GM12878 (cell line): ENCODE data around the gene RBBP6. TPM values are rescaled to one million over a fixed set of nuclear protein-coding genes. Genes with fewer than 3 reads are reported as not detected.

Experiments used
- BCL11A ChIP-seq: IDR thresholded peaks from 2 replicates; pipeline ENCODE4 v1.6.1; 2011; ENCODE audit warnings: low read depth, low read length
- CUX1 ChIP-seq: IDR thresholded peaks from 2 replicates; pipeline ENCODE4 v1.6.1; 2012; ENCODE audit warnings: improper control_type of control experiment, low read depth, low read length; ENCODE audit not compliant: insufficient replicate concordance
- MTA2 ChIP-seq: fragments of 450-650 bp; IDR thresholded peaks from 2 replicates; pipeline ENCODE4 v1.6.1; 2016; ENCODE audit warnings: low read depth, mild to moderate bottlenecking, moderate library complexity
- NR2F1 ChIP-seq: fragments of 450-650 bp; conservative IDR thresholded peaks from 2 replicates; pipeline ENCODE4 v1.6.1; 2017; ENCODE audit warnings: mild to moderate bottlenecking
- SIN3A ChIP-seq: IDR thresholded peaks from 2 replicates; pipeline ENCODE4 v1.6.1; 2012; ENCODE audit warnings: low read depth, low read length, improper control_type of control experiment
- SMARCA5 ChIP-seq: fragments of 450-650 bp; IDR thresholded peaks from 2 replicates; pipeline ENCODE4 v1.6.1; 2017; ENCODE audit warnings: mild to moderate bottlenecking
- TARDBP ChIP-seq: IDR thresholded peaks from 2 replicates; pipeline ENCODE4 v1.6.1; 2016; ENCODE audit warnings: borderline replicate concordance
- YY1 ChIP-seq: IDR thresholded peaks from 2 replicates; pipeline ENCODE4 v1.6.1; 2011; ENCODE audit warnings: low read depth, mild to moderate bottlenecking, low read length
- ZNF384 ChIP-seq: IDR thresholded peaks from 2 replicates; pipeline ENCODE4 v1.6.1; 2012; ENCODE audit warnings: low read depth, mild to moderate bottlenecking, low read length, improper control_type of control experiment, borderline replicate concordance
- ZNF622 ChIP-seq: fragments of 450-650 bp; IDR thresholded peaks from 2 replicates; pipeline ENCODE4 v1.6.1; 2017; ENCODE audit warnings: mild to moderate bottlenecking, inconsistent platforms
- polyA plus RNA-seq, 11 experiments: library from polyadenylated mRNA; depleted of rRNA in 4 of 11; unstranded in 6 of 11; stranded (reverse) in 5 of 11; fragments of >200 nt; fragmentation: Nextera tagmentation in 4 of 11; fragmentation: Illumina TruSeq in 1 of 11; extraction: Ambion mirVana in 4 of 11; extraction: Trizol in 1 of 11; gene quantifications; 1 replicate in 1 of 11; 2 replicates in 10 of 11; pipeline versions ENCODE4 v1.2.1 to v1.2.3, GENCODE V29; 2011 to 2016; ENCODE audit warnings: inconsistent platforms in 2 of 11, missing spikeins in 2 of 11, low read depth in 1 of 11
- total RNA-seq, 4 experiments: library from RNA; depleted of rRNA in 3 of 4; stranded (reverse); fragments of >200 nt in 3 of 4; fragmentation: Illumina TruSeq in 1 of 4; extraction: Trizol in 1 of 4; gene quantifications; 2 replicates each; pipeline versions ENCODE4 v1.2.1 to v1.2.3, GENCODE V29; 2013 to 2021

The RBBP6 gene
- total and polyA plus RNA-seq, 10 of the 15 experiments (the other 5 are each of a cell fraction or from before 2014, with no cell fraction given): 16.9 to 80.2 (median 36.5) TPM

GRCh38 chr16:24540602-24541210 lies 1.3 kb downstream of the RBBP6 start (continued):
- no peak for TF ChIP-seq SMARCA5
- TF ChIP-seq MTA2: no peak
- peak; percentile 87 for TF ChIP-seq YY1
- TF ChIP-seq ZNF622: no peak
- no peak for TF ChIP-seq CUX1
- no peak for TF ChIP-seq TARDBP
- TF ChIP-seq BCL11A: no peak
- peak; percentile 71; the same call in 1 of the 2 replicates for TF ChIP-seq SIN3A
- peak; percentile 54; the same call in 1 of the 2 replicates for TF ChIP-seq ZNF384
- TF ChIP-seq NR2F1: no peak
- TF ChIP-seq, all 136 proteins: peak for 3
